Measurements from ENCODE around the gene TOX2.

TOX2 gene

GRCh38 chr20:44087051-44087856, 172.6 kb downstream of the TOX2 start:
- Mint-ChIP-seq H3K9me3 (no peaks in the 10 kb centered on the region), H3K4me1 (ENCODE audit: low read depth) (no peaks in the 10 kb centered on the region), H3K36me3 (ENCODE audit: low read depth) (no peaks in the 10 kb centered on the region), H3K27ac (no peak overlapping the region), H3K4me3 (no peak overlapping the region), H3K27me3 (peaks cover 3% of the 10 kb centered on the region)
- intact Hi-C loops (cut with micrococcal nuclease) = no loop called here

GRCh38 chr20:44087857-44088120, 173.1 kb downstream of the TOX2 start:
- H3K27me3 Mint-ChIP-seq = peaks cover 5% of the 10 kb centered on the region
- peaks cover 2% of the 10 kb centered on the region for H3K4me1 Mint-ChIP-seq (ENCODE audit: low read depth)
- no peak overlapping the region for H3K4me3 Mint-ChIP-seq
- no peaks in the 10 kb centered on the region for H3K36me3 Mint-ChIP-seq (ENCODE audit: low read depth)
- intact Hi-C loops (cut with micrococcal nuclease) = no loop called here
- H3K27ac Mint-ChIP-seq = no peak overlapping the region
- no peaks in the 10 kb centered on the region for H3K9me3 Mint-ChIP-seq

- H3K4me3 Mint-ChIP-seq = no peak overlapping the region
- H3K27ac Mint-ChIP-seq = no peak overlapping the region
- peaks cover 8% of the 10 kb centered on the region for H3K27me3 Mint-ChIP-seq
- H3K9me3 Mint-ChIP-seq = no peaks in the 10 kb centered on the region
- H3K4me1 Mint-ChIP-seq (ENCODE audit: low read depth) = peaks cover 4% of the 10 kb centered on the region
- intact Hi-C loops (cut with micrococcal nuclease) = no loop called here
- no peaks in the 10 kb centered on the region for H3K36me3 Mint-ChIP-seq (ENCODE audit: low read depth)
Observed at GRCh38 chr20:44089987-44090674, 175.5 kb downstream of the TOX2 start.

- intact Hi-C loops (cut with micrococcal nuclease) = no loop called here
- Mint-ChIP-seq H3K27ac (no peak overlapping the region), H3K9me3 (no peaks in the 10 kb centered on the region), H3K4me3 (no peak overlapping the region), H3K4me1 (ENCODE audit: low read depth) (peaks cover 4% of the 10 kb centered on the region), H3K36me3 (ENCODE audit: low read depth) (no peaks in the 10 kb centered on the region), H3K27me3 (peaks cover 9% of the 10 kb centered on the region)
Observed at GRCh38 chr20:44091026-44091425, 176.4 kb downstream of the TOX2 start.

- no peaks in the 10 kb centered on the region for H3K9me3 Mint-ChIP-seq
- no peak overlapping the region for H3K27ac Mint-ChIP-seq
- no peak overlapping the region for H3K4me3 Mint-ChIP-seq
- H3K36me3 Mint-ChIP-seq (ENCODE audit: low read depth) = no peaks in the 10 kb centered on the region
- peaks cover 4% of the 10 kb centered on the region for H3K4me1 Mint-ChIP-seq (ENCODE audit: low read depth)
- peaks cover 6% of the 10 kb centered on the region for H3K27me3 Mint-ChIP-seq
- intact Hi-C loops (cut with micrococcal nuclease) = no loop called here
Observed at GRCh38 chr20:44092551-44093248, 178.0 kb downstream of the TOX2 start.

- H3K27me3 Mint-ChIP-seq = peaks cover 6% of the 10 kb centered on the region
- peaks cover 4% of the 10 kb centered on the region for H3K4me1 Mint-ChIP-seq (ENCODE audit: low read depth)
- H3K9me3 Mint-ChIP-seq = no peaks in the 10 kb centered on the region
- no peak overlapping the region for H3K4me3 Mint-ChIP-seq
- no peak overlapping the region for H3K27ac Mint-ChIP-seq
- no peaks in the 10 kb centered on the region for H3K36me3 Mint-ChIP-seq (ENCODE audit: low read depth)
- intact Hi-C loops (cut with micrococcal nuclease) = no loop called here
Observed at GRCh38 chr20:44093249-44093582, 178.6 kb downstream of the TOX2 start.

- Mint-ChIP-seq H3K9me3 (no peaks in the 10 kb centered on the region), H3K36me3 (ENCODE audit: low read depth) (no peaks in the 10 kb centered on the region), H3K27ac (no peak overlapping the region), H3K4me1 (ENCODE audit: low read depth) (peaks cover 4% of the 10 kb centered on the region), H3K4me3 (no peak overlapping the region), H3K27me3 (peaks cover 10% of the 10 kb centered on the region)
- intact Hi-C loops (cut with micrococcal nuclease) = no loop called here
Observed at GRCh38 chr20:44095831-44096230, 181.2 kb downstream of the TOX2 start.

- H3K36me3 Mint-ChIP-seq (ENCODE audit: low read depth) = no peaks in the 10 kb centered on the region
- peaks cover 3% of the 10 kb centered on the region for H3K4me1 Mint-ChIP-seq (ENCODE audit: low read depth)
- no peaks in the 10 kb centered on the region for H3K9me3 Mint-ChIP-seq
- H3K27ac Mint-ChIP-seq = no peak overlapping the region
- intact Hi-C loops (cut with micrococcal nuclease) = no loop called here
- H3K4me3 Mint-ChIP-seq = no peak overlapping the region
- peaks cover 9% of the 10 kb centered on the region for H3K27me3 Mint-ChIP-seq
Observed at GRCh38 chr20:44097521-44098255, 183.0 kb downstream of the TOX2 start.

GRCh38 chr20:44098256-44098630, 183.6 kb downstream of the TOX2 start:
- intact Hi-C loops (cut with micrococcal nuclease) = no loop called here
- H3K27me3 Mint-ChIP-seq = peaks cover 6% of the 10 kb centered on the region

GRCh38 chr20:44098657-44099056, 184.0 kb downstream of the TOX2 start:
- intact Hi-C loops (cut with micrococcal nuclease) = no loop called here
- H3K36me3 Mint-ChIP-seq (ENCODE audit: low read depth) = no peaks in the 10 kb centered on the region
- H3K27ac Mint-ChIP-seq = no peak overlapping the region
- no peak overlapping the region for H3K4me3 Mint-ChIP-seq
- no peaks in the 10 kb centered on the region for H3K9me3 Mint-ChIP-seq
- H3K27me3 Mint-ChIP-seq = peaks cover 9% of the 10 kb centered on the region
- no peaks in the 10 kb centered on the region for H3K4me1 Mint-ChIP-seq (ENCODE audit: low read depth)

More at GRCh38 chr20:44098256-44098630, 183.6 kb downstream of the TOX2 start:
- Mint-ChIP-seq H3K9me3 (no peaks in the 10 kb centered on the region), H3K4me3 (no peak overlapping the region), H3K27ac (no peak overlapping the region), H3K4me1 (ENCODE audit: low read depth) (no peaks in the 10 kb centered on the region), H3K36me3 (ENCODE audit: low read depth) (no peaks in the 10 kb centered on the region)

GRCh38 chr20:44099832-44100231, 185.2 kb downstream of the TOX2 start:
- intact Hi-C loops (cut with micrococcal nuclease) = no loop called here
- no peak overlapping the region for H3K4me3 Mint-ChIP-seq
- no peaks in the 10 kb centered on the region for H3K4me1 Mint-ChIP-seq (ENCODE audit: low read depth)
- no peaks in the 10 kb centered on the region for H3K36me3 Mint-ChIP-seq (ENCODE audit: low read depth)
- H3K27ac Mint-ChIP-seq = no peak overlapping the region
- H3K9me3 Mint-ChIP-seq = no peaks in the 10 kb centered on the region
- H3K27me3 Mint-ChIP-seq = peaks cover 16% of the 10 kb centered on the region

GRCh38 chr20:44102582-44102981, 187.9 kb downstream of the TOX2 start:
- H3K4me1 Mint-ChIP-seq (ENCODE audit: low read depth) = no peaks in the 10 kb centered on the region
- H3K36me3 Mint-ChIP-seq (ENCODE audit: low read depth) = no peaks in the 10 kb centered on the region
- no peak overlapping the region for H3K27ac Mint-ChIP-seq
- no peak overlapping the region for H3K4me3 Mint-ChIP-seq
- peaks cover 25% of the 10 kb centered on the region for H3K27me3 Mint-ChIP-seq
- intact Hi-C loops (cut with micrococcal nuclease) = no loop called here
- peaks cover 5% of the 10 kb centered on the region for H3K9me3 Mint-ChIP-seq

- Mint-ChIP-seq H3K9me3 (peaks cover 17% of the 10 kb centered on the region), H3K4me1 (ENCODE audit: low read depth) (no peaks in the 10 kb centered on the region), H3K36me3 (ENCODE audit: low read depth) (no peaks in the 10 kb centered on the region), H3K27ac (no peak overlapping the region), H3K27me3 (peaks cover 30% of the 10 kb centered on the region), H3K4me3 (no peak overlapping the region)
- intact Hi-C loops (cut with micrococcal nuclease) = no loop called here
Observed at GRCh38 chr20:44104798-44105517, 190.3 kb downstream of the TOX2 start.

Data from dendritic cell treated with granulocyte-macrophage colony-stimulating factor and Interleukin-4, amounts not matched to agents 40 ng/mL and 50 ng/mL, for 4 days (primary cell).